ENCODE results near the gene NR2F6. TPM values are rescaled to one million over a fixed set of nuclear protein-coding genes. Genes with fewer than 3 reads are reported as not detected.
"Not testable (repeated sequence)": the region's sequence is repeated elsewhere in the genome, so short reads cannot be mapped to it uniquely, and the experiment has no call there.

The NR2F6 gene
- 12.4 TPM for polyA plus RNA-seq (2012; ENCODE audit: insufficient read depth, insufficient read length)

DNA sequence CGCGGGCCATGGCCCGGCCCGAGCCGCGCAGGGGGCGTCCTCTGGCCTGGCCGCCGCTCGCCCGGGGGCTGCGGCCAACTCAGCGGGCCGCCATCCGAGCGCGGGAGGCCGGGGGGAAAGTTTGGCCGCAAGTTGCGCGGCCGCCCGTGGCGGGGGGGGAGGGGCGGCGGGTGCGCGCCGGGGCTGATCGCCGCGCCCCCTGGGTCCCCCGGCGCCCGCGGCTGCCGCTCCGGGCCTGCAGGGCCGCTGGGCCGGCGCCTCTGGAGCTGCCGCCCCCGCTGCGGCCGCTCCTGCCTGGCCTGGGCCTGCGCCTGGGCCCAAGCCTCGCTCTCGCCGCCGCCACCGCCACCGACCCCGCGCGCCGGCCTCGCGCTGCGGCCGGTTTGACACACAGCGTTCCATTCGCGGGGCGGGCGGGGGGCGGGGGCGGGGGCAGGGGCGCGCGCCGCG, at the start of gene NR2F6:
Gene NR2F6 (minus strand): TSS at position 385 of the 450 bp plus-strand sequence. CDS start 699 bp downstream, outside the sequence.
- peak within 1 kb of the TSS; percentile 58 for H3K4me3 ChIP-seq (ENCODE audit: low read length)
- DNase-seq (ENCODE audit: low read depth, low spot score), result no peak

DNA sequence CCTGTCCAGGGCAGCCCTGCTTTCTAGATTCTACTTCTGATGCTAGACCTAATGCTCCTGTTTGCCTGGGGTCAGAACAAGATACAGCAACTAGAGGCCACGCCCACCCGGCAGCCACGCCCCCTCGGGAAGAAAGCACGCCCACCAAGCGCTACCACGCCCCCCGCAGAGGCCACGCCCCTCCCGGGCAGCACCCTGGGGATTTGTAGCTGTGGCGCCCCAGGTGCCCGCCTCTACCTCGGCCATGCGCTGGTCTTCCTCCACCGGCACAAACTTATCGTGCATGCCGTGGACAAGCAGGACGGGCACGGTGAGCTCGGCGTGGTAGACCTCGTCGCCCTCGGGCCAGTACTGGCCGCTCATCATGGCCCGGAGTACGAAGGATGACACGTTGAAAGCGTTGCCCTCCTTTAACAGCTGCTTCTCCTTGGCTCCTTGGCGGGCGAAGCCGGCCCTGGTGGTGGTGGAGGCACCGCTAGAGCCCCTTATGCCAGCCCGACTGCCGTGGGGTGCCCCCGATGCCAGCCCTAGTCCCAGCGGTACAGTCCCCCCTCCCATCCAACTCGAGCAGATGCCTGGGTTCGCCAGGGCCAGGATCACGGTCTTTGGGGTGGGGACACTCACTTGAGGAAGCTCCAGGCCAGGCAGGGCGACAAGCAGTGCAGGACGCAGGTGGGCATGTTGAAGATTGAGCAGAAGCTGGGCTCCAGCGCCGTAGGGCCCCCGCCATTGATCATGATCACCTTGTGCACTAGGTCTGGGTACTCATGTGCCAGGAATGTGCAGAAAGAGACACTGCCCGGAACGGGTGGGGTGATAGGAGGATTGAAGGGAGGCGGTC, 48.6 kb upstream of the NR2F6 start:
- no peak overlapping the region for H3K4me3 ChIP-seq (ENCODE audit: low read length)
- DNase-seq (ENCODE audit: low read depth, low spot score), result peak; percentile 35

DNA sequence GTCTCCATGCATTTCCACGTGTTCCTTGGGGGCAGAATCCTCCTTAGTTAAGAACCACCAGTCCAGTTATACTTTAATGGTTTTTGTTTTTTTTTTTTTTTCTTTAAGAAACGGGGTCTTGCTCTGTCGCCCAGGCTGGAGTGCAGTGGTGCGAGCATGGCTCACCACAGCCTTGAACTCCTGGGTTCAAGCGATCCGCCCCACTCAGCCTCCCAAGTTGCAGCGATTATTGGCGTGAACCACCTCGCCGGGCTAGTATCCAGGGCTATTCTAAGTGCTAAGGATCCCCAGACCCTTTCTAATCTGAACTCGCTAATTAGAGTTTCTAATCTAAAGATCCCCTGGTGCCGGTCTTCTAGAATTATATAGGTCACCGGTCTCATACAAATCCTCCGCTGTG, 47.9 kb upstream of the NR2F6 start:
- no peak overlapping the region for H3K4me3 ChIP-seq (ENCODE audit: low read length)
- DNase-seq (ENCODE audit: low read depth, low spot score), result no peak

DNA sequence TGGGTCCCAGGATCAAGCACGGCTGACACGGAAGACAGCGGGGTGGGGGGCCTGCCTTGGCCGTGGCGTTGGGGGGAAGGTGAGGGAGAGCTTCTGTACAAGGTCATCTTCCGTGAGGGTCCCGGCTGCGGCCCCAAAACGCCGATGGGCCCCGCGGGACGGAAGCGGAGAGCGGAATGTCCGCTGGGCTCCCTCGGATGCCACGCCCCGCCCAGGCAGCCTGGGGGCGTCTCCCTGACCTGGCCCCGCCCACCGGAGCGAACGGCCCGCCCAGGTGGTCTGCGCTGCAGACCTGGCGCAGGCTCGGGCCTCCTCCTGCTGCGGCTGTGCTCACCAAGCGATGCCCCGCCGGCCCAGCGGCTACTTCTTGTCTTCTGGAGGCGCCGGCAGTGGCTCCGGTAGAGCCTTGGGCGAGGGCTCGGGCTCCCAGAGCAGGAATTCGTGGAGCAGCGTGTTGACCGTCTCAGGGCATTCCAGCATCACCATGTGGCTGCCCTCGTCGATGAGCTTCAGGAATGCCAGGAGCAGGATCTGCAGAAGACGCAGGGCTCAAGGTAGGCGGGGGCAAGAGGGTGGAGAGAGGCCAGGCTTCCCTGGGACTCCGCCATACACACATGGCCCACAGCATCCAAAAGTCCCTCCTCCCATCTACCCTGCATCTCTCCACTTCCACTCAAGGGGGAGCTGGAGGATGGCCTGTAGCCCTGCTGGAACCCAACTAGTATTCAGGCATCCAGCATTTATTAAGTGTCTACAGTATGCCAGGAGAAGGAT, 46.8 kb upstream of the NR2F6 start:
- H3K4me3 ChIP-seq (ENCODE audit: low read length), result peak overlapping the region; percentile 80

DNA sequence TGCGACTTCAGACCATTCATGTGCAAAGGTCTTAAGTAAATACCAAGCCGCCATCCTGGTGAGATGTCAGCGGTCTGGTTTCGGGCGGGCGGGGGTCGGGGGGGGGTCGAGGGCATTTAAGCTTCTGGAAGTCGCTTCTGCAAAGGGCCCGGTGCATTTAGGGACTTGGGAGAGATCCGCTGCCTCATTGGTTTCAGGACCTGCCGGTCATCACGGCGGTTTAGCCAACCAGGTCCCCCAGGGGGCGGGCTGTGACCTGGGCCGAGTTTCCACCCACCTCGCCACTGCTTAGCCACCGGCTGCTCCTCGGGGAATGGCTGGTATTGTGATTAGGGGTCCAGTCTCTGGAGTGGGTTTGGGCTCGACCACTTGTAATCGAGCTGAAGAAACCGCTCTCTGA, 43.8 kb upstream of the NR2F6 start:
- DNase-seq (ENCODE audit: low read depth, low spot score), result peak; percentile 42
- H3K4me3 ChIP-seq (ENCODE audit: low read length), result no peak overlapping the region

More for the DNA sequence above, 46.8 kb upstream of the NR2F6 start:
- peak; percentile 81 for DNase-seq (ENCODE audit: low read depth, low spot score)

DNA sequence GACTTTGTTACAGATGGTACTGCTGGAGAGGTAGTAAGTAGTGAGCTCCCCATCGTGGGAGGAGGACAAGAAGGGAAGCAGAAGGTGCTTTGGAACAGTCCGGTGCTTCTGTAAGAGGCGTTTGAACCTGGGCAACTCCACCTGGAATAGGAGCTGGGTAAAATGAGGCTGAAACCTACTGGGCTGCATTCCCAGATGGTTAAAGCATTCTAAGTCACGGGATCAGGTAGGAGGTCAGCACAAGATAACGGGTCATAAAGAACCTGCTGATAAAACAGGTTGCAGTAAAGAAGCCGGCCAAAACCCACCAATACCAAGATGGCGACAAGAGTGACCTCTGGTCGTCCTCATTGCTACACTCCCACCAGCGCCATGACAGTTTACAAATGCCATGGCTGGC, 41.0 kb upstream of the NR2F6 start:
- no peak overlapping the region for H3K4me3 ChIP-seq (ENCODE audit: low read length)
- DNase-seq (ENCODE audit: low read depth, low spot score), result no peak

DNA sequence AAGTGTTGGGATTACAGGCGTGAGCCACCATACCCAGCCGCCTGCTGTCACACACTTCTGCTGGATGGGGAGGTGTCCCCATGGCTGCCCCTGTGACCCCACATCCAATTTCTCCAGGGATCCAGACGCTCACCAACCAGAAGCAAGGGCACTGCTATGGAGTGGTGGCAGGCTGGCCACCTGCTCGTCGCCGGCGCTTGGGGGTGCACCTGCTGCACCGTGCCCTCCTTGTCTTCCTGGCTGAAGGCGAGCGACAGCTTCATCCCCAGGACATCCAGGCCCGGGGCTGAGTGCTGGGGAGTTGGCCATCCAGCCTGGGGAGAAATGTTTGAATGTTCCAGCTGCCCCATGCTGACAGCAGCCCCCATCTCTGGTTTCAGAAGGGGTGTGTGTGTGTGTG, 40.5 kb upstream of the NR2F6 start:
- H3K4me3 ChIP-seq (ENCODE audit: low read length), result no peak overlapping the region
- DNase-seq (ENCODE audit: low read depth, low spot score), result no peak

DNA sequence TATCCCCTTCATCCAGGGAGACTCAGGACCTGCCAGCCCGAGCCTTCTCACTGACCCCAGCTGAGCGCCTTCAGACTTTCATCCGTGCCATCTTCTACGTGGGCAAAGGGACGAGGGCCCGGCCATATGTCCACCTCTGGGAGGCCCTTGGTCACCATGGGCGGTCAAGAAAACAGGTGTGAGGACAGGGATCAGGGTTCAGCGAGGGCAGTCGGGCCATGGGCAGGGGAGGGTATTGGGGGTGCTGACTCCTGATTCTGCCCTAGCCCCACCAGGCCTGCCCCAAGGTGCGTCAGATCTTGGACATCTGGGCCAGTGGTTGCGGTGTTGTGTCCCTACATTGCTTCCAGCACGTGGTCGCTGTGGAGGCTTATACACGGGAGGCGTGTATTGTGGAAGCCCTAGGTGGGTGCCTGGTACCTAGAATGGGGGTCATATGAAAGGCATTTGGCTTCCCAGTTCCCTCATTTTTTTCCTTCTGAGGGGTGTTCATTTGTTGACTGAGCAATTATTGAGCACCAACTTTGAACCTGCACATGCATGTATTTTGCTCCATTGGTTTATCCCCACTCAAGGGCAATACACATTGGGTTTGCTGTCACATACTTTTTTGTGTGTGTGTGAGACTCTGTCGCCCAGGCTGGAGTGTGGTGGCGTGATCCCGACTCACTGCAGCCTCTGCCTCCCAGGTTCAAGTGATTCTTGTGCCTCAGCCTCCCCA, 39.9 kb upstream of the NR2F6 start:
- no peak for DNase-seq (ENCODE audit: low read depth, low spot score)
- H3K4me3 ChIP-seq (ENCODE audit: low read length), result no peak overlapping the region

DNA sequence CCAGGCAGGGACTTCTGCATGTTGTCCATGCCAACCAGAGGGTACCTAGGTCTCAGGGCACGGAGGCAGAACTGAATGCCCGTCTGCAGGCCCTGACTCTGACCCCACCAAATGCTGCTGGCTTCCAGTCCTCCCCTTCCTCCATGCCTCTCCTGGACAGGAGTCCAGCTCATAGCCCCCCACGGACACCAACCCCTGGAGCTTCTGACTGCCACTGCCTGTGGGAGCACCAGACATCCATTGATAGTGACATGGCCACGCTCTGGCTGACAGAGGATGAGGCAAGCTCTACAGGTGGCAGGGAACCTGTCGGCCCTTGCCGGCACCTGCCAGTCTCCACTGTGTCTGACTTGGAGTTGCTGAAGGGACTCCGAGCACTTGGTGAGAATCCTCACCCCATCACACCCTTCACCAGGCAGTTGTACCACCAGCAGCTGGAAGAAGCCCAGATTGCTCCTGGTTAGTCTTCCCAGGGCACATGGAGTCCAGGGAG, 37.8 kb upstream of the NR2F6 start:
- DNase-seq (ENCODE audit: low read depth, low spot score), result no peak
- no peak overlapping the region for H3K4me3 ChIP-seq (ENCODE audit: low read length)

DNA sequence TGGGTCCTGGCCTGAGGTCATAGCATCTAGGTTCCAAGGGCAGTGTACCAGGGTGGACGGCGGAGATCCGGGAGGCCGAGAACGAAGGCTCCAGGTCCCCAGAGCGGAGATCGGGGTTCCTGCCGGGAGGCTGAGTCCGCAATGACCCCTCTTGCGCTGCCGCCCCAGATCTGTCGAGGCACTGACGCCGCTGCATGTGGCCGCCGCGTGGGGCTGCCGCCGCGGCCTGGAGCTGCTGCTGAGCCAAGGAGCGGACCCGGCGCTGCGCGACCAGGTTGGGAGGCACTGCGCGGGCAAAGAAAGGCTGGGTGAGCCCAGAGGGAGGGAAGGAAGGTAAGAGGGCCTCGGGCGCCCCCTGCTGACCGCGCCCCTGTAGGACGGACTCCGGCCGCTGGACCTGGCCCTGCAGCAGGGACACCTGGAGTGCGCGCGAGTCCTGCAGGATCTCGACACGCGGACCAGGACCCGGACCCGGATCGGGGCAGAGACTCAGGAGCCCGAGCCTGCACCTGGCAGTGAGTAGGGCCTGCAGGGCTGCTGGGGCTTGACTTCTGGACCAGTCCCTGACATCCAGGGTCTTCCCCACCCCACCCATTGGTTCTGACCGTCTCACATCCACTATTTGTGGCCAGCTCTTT, 36.9 kb upstream of the NR2F6 start:
- H3K4me3 ChIP-seq (ENCODE audit: low read length), result peak overlapping the region; percentile 60
- peak; percentile 44 for DNase-seq (ENCODE audit: low read depth, low spot score)

DNA sequence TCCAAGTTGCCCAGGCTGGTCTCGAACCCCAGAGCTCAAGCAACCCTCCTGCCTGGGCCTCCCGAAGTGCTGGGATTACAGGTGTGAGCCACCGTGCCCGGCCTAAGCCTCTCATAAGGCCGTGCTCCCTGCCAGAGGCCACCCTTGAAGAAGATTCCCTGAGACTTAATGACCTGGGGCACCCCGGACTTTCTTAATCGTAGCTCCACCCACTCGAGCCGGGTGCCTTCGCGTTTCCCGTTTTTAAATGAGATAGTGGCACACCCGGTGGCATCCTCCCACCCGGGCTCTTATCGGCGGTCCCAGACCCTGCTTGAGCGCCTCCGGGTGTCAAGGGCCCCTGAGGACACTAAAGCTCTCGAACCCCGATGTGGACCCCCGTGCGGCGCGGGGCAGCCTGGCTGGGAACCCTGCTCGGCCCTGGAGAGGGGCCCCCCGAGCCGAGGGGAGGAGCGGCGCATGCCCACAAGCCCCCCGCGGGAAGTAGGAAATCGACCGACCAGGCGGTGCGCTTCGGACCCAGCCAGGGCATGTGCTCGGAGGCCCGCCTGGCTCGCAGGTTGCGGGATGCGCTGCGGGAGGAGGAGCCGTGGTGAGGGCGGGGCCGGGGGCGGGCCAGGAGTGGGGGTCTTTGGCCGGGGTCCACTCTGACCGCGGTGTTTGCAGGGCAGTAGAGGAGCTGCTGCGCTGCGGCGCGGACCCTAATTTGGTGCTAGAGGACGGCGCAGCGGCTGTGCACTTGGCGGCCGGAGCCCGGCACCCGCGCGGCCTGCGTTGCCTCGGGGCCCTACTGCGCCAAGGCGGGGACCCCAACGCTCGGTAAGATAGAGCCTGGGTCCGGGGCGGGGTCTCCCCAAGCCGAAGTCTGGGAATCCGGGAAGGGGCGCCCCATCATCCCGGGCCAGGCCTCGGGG, 35.9 kb upstream of the NR2F6 start, which contains the start of gene ANKLE1:
Gene ANKLE1 (plus strand): TSS at position 511 of the 914 bp plus-strand sequence. CDS start 20 bp downstream, at position 531.
- no peak for DNase-seq (ENCODE audit: low read depth, low spot score)
- peak within 1 kb of the TSS; percentile 60 for H3K4me3 ChIP-seq (ENCODE audit: low read length)

DNA sequence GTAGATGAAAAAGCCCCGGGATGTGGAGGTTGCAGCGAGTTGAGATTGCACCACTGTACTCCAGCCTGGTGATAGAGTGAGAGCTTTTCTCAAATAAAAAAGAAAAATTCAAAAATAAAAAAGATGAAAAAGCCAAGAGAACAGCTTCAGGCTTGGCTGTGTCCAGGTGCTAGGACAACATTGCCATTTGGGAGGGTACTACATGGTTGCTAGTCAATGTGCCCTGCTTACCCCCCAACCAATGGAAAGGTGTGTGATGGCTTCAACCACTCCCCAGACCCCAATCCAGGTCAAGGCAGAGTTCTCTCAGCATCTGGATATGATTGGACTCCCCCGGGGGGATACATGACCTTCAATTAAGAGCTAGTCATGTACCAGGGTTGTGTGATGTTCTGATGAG, 33.7 kb upstream of the NR2F6 start:
- no peak for DNase-seq (ENCODE audit: low read depth, low spot score)
- H3K4me3 ChIP-seq (ENCODE audit: low read length), result no peak overlapping the region

DNA sequence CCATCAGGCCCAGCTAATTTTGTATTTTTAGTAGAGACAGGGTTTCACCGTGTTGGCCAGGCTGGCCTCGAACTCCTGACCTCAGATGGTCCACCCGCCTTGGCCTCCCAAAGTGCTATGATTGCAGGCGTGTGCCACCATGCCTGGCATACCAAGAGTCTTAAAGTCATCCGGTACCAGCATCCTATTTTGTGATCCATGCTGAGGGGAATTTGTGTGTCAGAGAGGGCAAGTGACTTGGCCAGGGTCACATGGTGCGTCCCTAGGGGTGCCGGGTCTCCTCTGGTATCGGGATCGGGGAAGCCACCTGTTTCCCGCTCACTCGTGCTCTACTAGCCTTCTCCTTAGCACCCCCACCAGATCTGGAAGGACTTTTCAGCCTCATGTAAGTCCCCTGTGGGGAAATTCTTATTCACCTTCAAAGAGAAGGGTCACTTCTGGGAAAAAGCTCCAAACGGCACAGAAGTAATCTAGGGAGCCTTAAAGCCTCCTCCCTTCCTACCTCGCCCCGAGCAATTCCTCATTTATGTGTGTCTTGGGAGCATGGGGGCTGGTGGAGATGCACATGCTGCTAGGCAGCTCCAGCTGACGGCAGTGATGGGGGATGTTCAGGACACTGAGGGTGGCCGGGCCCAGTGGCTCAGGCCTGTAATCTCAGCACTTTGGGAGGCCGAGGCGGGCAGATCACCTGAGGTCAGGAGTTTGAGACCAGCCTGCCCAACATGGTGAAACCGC, 29.9 kb upstream of the NR2F6 start:
- no peak overlapping the region for H3K4me3 ChIP-seq (ENCODE audit: low read length)

DNA sequence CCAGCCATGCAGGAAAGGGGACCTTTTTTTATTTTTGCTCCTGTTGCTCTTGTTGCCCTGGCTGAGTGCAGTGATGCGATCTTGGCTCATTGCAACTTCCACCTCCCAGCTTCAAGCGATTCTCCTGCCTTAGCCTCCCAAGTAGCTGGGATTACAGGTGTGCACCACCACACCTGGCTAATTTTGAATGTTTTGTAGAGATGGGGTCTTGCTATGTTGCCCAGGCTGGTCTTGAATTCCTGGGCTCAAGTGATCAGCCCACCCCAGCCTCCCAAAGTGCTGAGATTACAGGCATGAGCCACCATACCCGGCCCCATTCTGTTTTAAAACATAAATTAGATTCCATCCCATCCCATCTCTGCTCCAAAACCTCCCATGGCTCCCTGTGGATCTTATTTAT, 29.2 kb upstream of the NR2F6 start:
- not testable (repeated sequence) for DNase-seq (ENCODE audit: low read depth, low spot score); H3K4me3 ChIP-seq (ENCODE audit: low read length)

More for the DNA sequence above, 29.9 kb upstream of the NR2F6 start:
- no peak for DNase-seq (ENCODE audit: low read depth, low spot score)

DNA sequence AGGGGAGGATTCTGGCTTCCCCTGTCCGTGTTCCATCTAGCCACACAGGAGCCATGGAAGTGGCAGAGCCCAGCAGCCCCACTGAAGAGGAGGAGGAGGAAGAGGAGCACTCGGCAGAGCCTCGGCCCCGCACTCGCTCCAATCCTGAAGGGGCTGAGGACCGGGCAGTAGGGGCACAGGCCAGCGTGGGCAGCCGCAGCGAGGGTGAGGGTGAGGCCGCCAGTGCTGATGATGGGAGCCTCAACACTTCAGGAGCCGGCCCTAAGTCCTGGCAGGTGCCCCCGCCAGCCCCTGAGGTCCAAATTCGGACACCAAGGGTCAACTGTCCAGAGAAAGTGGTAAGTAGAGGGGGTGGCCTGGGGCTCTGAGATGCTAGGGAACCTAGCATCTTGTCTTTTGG, 23.0 kb upstream of the NR2F6 start:
- DNase-seq (ENCODE audit: low read depth, low spot score), result no peak
- H3K4me3 ChIP-seq (ENCODE audit: low read length), result no peak overlapping the region

DNA sequence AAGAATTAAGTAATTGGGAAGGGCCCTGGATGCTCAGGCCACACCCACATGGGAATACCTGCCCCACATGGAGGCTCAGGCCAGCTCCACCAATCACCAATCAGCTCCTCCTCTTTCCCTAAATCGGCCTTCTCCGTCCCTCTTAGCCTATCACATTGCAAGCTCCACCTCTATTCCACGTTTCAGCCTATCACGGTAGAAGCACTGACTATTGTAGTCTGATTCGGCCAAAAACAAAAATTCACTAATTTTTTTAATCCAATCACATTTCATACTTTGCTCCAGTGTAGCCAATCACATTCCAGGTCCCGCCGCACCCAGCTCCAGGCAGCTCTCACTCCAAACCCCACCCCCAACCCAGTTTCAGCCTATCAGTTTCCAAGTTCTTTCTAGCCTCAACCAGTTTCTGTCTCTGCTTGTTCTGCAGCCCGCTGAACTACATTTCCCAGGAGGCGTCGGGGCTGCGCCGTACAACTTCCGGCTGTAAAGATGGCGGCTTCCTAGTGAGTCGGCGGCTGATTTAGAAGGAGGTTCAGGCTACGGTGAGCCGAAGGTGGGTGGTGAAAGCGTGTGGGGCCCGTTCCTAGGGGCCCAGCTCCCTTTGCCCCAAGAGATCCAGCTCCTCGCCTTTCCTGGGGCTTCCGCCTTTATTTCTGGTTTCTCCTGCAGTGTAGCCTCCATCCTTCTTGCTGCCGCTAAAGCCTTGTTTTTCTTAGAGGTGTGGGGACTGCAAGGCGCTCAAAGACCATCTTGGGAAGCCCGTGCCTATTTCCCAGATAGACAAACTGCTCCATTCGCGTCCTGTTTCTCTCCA, 21.5 kb upstream of the NR2F6 start, which contains the start of gene BABAM1:
Gene BABAM1 (plus strand): TSS at position 469 of the 814 bp plus-strand sequence. CDS start 1,364 bp downstream, outside the sequence.
- DNase-seq (ENCODE audit: low read depth, low spot score), result peak; percentile 99
- peak within 1 kb of the TSS; percentile 99 for H3K4me3 ChIP-seq (ENCODE audit: low read length)

Data from Jurkat, Clone E6-1 (cell line).